Fibroblast of lung (primary cell): ENCODE data around the gene RNF152.

Source experiments
- EZH2 ChIP-seq: IDR thresholded peaks from 2 replicates; pipeline ENCODE4 v1.5.1; 2012; ENCODE audit warnings: low read length, control low read depth, mild to moderate bottlenecking; ENCODE audit errors: missing control alignments
- TF ChIP-seq, protein P1 (sequence below), 2 donors: IDR thresholded peaks in 1 of 2; conservative IDR thresholded peaks in 1 of 2; 1 replicate in 1 of 2; 2 replicates in 1 of 2; pipeline ENCODE4 v1.5.1; 2011 to 2012; ENCODE audit warnings: low read length in 2 of 2, control low read depth in 1 of 2, inconsistent platforms in 1 of 2, low read depth in 1 of 2, mild to moderate bottlenecking in 1 of 2

DNA sequence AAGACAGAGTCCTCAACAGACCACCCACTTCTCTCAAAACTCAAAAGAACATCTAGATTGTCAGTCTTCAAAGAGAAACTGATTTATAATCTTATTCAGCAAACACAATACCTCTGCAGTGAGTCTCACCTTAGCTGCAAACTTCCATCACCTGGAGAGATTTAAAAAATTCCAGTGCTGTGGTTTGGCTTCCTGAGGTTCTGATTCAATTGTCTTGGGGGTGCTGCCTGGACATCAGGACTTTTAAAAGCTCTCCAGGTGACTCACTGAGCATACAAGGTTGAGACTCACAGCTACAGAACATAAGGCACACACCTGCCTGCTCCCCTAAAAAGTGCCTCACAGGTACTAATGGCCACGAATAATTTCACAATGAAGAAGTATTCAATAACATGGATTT lies 40.3 kb downstream of the RNF152 start:
- TF ChIP-seq, protein P1, sequence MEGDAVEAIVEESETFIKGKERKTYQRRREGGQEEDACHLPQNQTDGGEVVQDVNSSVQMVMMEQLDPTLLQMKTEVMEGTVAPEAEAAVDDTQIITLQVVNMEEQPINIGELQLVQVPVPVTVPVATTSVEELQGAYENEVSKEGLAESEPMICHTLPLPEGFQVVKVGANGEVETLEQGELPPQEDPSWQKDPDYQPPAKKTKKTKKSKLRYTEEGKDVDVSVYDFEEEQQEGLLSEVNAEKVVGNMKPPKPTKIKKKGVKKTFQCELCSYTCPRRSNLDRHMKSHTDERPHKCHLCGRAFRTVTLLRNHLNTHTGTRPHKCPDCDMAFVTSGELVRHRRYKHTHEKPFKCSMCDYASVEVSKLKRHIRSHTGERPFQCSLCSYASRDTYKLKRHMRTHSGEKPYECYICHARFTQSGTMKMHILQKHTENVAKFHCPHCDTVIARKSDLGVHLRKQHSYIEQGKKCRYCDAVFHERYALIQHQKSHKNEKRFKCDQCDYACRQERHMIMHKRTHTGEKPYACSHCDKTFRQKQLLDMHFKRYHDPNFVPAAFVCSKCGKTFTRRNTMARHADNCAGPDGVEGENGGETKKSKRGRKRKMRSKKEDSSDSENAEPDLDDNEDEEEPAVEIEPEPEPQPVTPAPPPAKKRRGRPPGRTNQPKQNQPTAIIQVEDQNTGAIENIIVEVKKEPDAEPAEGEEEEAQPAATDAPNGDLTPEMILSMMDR (conservative IDR thresholded peaks at IDR 0.05 in 1 of 2, IDR thresholded peaks at IDR 0.05 in 1 of 2; ENCODE audit: low read depth in 1 of 2, low read length in 2 of 2): no peak
- TF ChIP-seq EZH2: no peak
